GM23338 (cell line): ENCODE results near the gene ZBTB44. TPM values are rescaled to one million over a fixed set of nuclear protein-coding genes. Genes with fewer than 3 reads are reported as not detected.
"Not testable (repeated sequence)": the region's sequence is repeated elsewhere in the genome, so short reads cannot be mapped to it uniquely, and the experiment has no call there.

ENCODE experiments used
- ATAC-seq: fragments of 200-7000 bp; cut with Tn5 transposase; 3 replicates; pipeline ENCODE4 v1.9.1; 2020
- DNase-seq: peaks from one replicate; pipeline ENCODE4 v3.0.0-alpha.2; 2015; ENCODE audit warnings: low spot score
- H2AFZ ChIP-seq: fragments of 200-600 bp; sonication (generic); 2 replicates; pipeline ENCODE4 v1.8.0; 2016; ENCODE audit warnings: antibody characterized with exemption, mild to moderate bottlenecking, moderate library complexity
- H3F3A ChIP-seq: fragments of 200-600 bp; sonication (generic); replicated peaks from 2 replicates; pipeline ENCODE4 v1.8.0; 2017; ENCODE audit warnings: antibody characterized with exemption, mixed run types, low read depth
- H3K27ac ChIP-seq: fragments of 200-600 bp; sonication (generic); 2 replicates; pipeline ENCODE4 v1.6.1; 2016; ENCODE audit warnings: low read depth
- H3K27me3 ChIP-seq: fragments of 200-600 bp; sonication (generic); 2 replicates; pipeline ENCODE4 v1.8.0; 2016; ENCODE audit warnings: mild to moderate bottlenecking, mixed run types, moderate library complexity; ENCODE audit not compliant: insufficient read depth
- H3K36me3 ChIP-seq: fragments of 200-600 bp; sonication (generic); 2 replicates; pipeline ENCODE4 v1.8.0; 2016; ENCODE audit warnings: mild to moderate bottlenecking; ENCODE audit not compliant: insufficient read depth
- H3K4me1 ChIP-seq: fragments of 200-600 bp; sonication (generic); 2 replicates; pipeline ENCODE4 v1.8.0; 2016; ENCODE audit warnings: mild to moderate bottlenecking, moderate library complexity; ENCODE audit not compliant: insufficient read depth
- H3K4me2 ChIP-seq: fragments of 200-600 bp; sonication (generic); 2 replicates; pipeline ENCODE4 v1.7.1; 2017; ENCODE audit warnings: mixed run types
- H3K4me3 ChIP-seq: fragments of 200-600 bp; sonication (generic); 2 replicates; pipeline ENCODE4 v1.6.1; 2016; ENCODE audit warnings: mixed run types
- H3K79me2 ChIP-seq: fragments of 200-600 bp; sonication (generic); replicated peaks from 2 replicates; pipeline ENCODE4 v1.8.0; 2017; ENCODE audit warnings: mild to moderate bottlenecking; ENCODE audit not compliant: insufficient read depth
- H3K9me2 ChIP-seq: fragments of 200-600 bp; sonication (generic); 2 replicates; pipeline ENCODE4 v1.8.0; 2017; ENCODE audit not compliant: insufficient read depth
- H4K20me1 ChIP-seq: fragments of 200-600 bp; sonication (generic); replicated peaks from 2 replicates; pipeline ENCODE4 v1.8.0; 2017; ENCODE audit warnings: mild to moderate bottlenecking; ENCODE audit not compliant: insufficient read depth
- H3K27ac Mint-ChIP-seq: 2 replicates; pipeline ENCODE4 v1.8.0; 2020; ENCODE audit warnings: inconsistent platforms, mild to moderate bottlenecking, moderate library complexity, mixed read lengths
- H3K27me3 Mint-ChIP-seq: 3 replicates; pipeline ENCODE4 v1.8.0; 2022; ENCODE audit warnings: low read depth, mild to moderate bottlenecking, moderate library complexity, mixed read lengths, inconsistent platforms; ENCODE audit not compliant: insufficient read depth, poor library complexity
- H3K36me3 Mint-ChIP-seq: 3 replicates; pipeline ENCODE4 v1.8.0; 2021; ENCODE audit warnings: low read depth, mild to moderate bottlenecking, inconsistent platforms, moderate library complexity, mixed read lengths
- H3K4me1 Mint-ChIP-seq: 3 replicates; pipeline ENCODE4 v1.8.0; 2020; ENCODE audit warnings: mild to moderate bottlenecking, inconsistent platforms, mixed read lengths
- H3K4me3 Mint-ChIP-seq: 3 replicates; pipeline ENCODE4 v1.8.0; 2021; ENCODE audit warnings: moderate library complexity, mild to moderate bottlenecking, inconsistent platforms, mixed read lengths
- H3K9me3 Mint-ChIP-seq: 3 replicates; pipeline ENCODE4 v1.8.0; 2020; ENCODE audit warnings: moderate library complexity, mild to moderate bottlenecking, inconsistent platforms, mixed read lengths
- EZH2phosphoT487 ChIP-seq: fragments of 200-600 bp; sonication (generic); IDR thresholded peaks from one replicate; pipeline ENCODE4 v1.8.1; 2018; ENCODE audit warnings: antibody characterized with exemption; ENCODE audit not compliant: unreplicated experiment
- STAT1 ChIP-seq: IDR thresholded peaks from one replicate; pipeline ENCODE4 v1.6.1; 2016; ENCODE audit warnings: antibody characterized with exemption; ENCODE audit not compliant: unreplicated experiment
- ZNF114 ChIP-seq: fragments of 250-450 bp; sonication (Bioruptor Pico); IDR thresholded peaks from 2 replicates; pipeline ENCODE4 v1.5.0; 2020; ENCODE audit warnings: mild to moderate bottlenecking, moderate library complexity
- ZNF331 ChIP-seq: fragments of 250-450 bp; sonication (Bioruptor Pico); IDR thresholded peaks from 2 replicates; pipeline ENCODE4 v1.5.0; 2020; ENCODE audit warnings: low read depth, mild to moderate bottlenecking, moderate library complexity
- polyA plus RNA-seq: library from polyadenylated mRNA; unstranded; fragments of >200 nt; fragmentation: Nextera tagmentation; extraction: Ambion mirVana; gene quantifications from 2 replicates; pipeline ENCODE4 v1.2.1, GENCODE V29; 2016
- total RNA-seq: library from RNA; depleted of rRNA; stranded (reverse); fragments of >200 nt; shearing (Covaris generic); gene quantifications from 2 replicates; pipeline ENCODE4 v1.2.3, GENCODE V29; 2014
- TF ChIP-seq, protein P1 (sequence below): IDR thresholded peaks from one replicate; pipeline ENCODE4 v1.6.1; 2018; ENCODE audit warnings: antibody characterized with exemption; ENCODE audit not compliant: unreplicated experiment
- TF ChIP-seq, protein P2 (sequence below), 2 experiments: fragments of 200-600 bp in 1 of 2; sonication (generic) in 1 of 2; conservative IDR thresholded peaks; 2 replicates each; pipeline versions ENCODE4 v1.5.1 to v1.6.1; 2016 to 2017; ENCODE audit warnings: antibody characterized with exemption in 2 of 2, low read depth in 2 of 2, mild to moderate bottlenecking in 2 of 2, moderate library complexity in 1 of 2

Gene ZBTB44
- total and polyA plus RNA-seq, 2 experiments from 2014 or later: 61.2 to 102 TPM

DNA sequence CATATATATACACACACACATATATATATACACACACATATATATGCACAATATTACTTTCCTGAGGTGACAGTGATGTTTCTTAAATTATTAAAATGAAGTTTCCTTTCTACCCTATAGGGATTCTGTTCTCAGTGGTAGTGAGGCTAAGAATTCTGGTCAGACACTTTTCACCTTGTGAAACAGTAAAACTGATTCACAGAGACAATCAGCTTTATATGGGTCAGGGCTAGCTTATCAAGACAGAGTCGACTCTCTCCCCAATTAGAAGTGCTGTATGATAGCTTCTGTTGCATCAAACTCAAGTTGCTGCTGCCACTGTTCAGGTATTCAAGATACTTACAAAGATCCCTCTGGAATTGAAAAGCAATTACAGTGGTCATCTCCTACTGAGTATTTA is 68.4 kb downstream of the ZBTB44 start:
- peaks cover 62% of the 10 kb centered on the region for H3K79me2 ChIP-seq
- TF ChIP-seq, protein P1, sequence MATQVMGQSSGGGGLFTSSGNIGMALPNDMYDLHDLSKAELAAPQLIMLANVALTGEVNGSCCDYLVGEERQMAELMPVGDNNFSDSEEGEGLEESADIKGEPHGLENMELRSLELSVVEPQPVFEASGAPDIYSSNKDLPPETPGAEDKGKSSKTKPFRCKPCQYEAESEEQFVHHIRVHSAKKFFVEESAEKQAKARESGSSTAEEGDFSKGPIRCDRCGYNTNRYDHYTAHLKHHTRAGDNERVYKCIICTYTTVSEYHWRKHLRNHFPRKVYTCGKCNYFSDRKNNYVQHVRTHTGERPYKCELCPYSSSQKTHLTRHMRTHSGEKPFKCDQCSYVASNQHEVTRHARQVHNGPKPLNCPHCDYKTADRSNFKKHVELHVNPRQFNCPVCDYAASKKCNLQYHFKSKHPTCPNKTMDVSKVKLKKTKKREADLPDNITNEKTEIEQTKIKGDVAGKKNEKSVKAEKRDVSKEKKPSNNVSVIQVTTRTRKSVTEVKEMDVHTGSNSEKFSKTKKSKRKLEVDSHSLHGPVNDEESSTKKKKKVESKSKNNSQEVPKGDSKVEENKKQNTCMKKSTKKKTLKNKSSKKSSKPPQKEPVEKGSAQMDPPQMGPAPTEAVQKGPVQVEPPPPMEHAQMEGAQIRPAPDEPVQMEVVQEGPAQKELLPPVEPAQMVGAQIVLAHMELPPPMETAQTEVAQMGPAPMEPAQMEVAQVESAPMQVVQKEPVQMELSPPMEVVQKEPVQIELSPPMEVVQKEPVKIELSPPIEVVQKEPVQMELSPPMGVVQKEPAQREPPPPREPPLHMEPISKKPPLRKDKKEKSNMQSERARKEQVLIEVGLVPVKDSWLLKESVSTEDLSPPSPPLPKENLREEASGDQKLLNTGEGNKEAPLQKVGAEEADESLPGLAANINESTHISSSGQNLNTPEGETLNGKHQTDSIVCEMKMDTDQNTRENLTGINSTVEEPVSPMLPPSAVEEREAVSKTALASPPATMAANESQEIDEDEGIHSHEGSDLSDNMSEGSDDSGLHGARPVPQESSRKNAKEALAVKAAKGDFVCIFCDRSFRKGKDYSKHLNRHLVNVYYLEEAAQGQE: no peak
- TF ChIP-seq ZNF331: no peak
- TF ChIP-seq ZNF114: no peak
- TF ChIP-seq, protein P2, sequence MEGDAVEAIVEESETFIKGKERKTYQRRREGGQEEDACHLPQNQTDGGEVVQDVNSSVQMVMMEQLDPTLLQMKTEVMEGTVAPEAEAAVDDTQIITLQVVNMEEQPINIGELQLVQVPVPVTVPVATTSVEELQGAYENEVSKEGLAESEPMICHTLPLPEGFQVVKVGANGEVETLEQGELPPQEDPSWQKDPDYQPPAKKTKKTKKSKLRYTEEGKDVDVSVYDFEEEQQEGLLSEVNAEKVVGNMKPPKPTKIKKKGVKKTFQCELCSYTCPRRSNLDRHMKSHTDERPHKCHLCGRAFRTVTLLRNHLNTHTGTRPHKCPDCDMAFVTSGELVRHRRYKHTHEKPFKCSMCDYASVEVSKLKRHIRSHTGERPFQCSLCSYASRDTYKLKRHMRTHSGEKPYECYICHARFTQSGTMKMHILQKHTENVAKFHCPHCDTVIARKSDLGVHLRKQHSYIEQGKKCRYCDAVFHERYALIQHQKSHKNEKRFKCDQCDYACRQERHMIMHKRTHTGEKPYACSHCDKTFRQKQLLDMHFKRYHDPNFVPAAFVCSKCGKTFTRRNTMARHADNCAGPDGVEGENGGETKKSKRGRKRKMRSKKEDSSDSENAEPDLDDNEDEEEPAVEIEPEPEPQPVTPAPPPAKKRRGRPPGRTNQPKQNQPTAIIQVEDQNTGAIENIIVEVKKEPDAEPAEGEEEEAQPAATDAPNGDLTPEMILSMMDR (conservative IDR thresholded peaks at IDR 0.05; ENCODE audit: low read depth in 2 of 2): no peak
- TF ChIP-seq STAT1: no peak
- no peak for TF ChIP-seq EZH2phosphoT487

GRCh38 chr11:130245375-130245774 is 69.3 kb downstream of the ZBTB44 start:
- H3K27me3 ChIP-seq, H3K4me2 ChIP-seq, H3K27ac ChIP-seq, H3K4me3 ChIP-seq, H3K27ac Mint-ChIP-seq, H3K36me3 Mint-ChIP-seq, DNase-seq, H3K4me3 Mint-ChIP-seq, H3K9me3 Mint-ChIP-seq, ATAC-seq, H3F3A ChIP-seq, H3K27me3 Mint-ChIP-seq, H4K20me1 ChIP-seq, H3K36me3 ChIP-seq, H3K9me2 ChIP-seq, H2AFZ ChIP-seq: not testable (repeated sequence)
- peaks cover 32% of the 10 kb centered on the region for H3K4me1 Mint-ChIP-seq
- H3K4me1 ChIP-seq: peaks cover 12% of the 10 kb centered on the region
- peaks cover 53% of the 10 kb centered on the region for H3K79me2 ChIP-seq

More for the DNA sequence above, 68.4 kb downstream of the ZBTB44 start:
- no peak overlapping the region for H3K4me2 ChIP-seq
- no peak overlapping the region for H3K4me3 Mint-ChIP-seq
- no peak overlapping the region for H2AFZ ChIP-seq
- H3K27ac ChIP-seq: no peak overlapping the region
- no peak overlapping the region for H3K4me3 ChIP-seq
- peaks cover 5% of the 10 kb centered on the region for H3K27me3 Mint-ChIP-seq
- ATAC-seq (no peak), DNase-seq (no peak)
- H3K4me1 ChIP-seq: peaks cover 21% of the 10 kb centered on the region
- H3F3A ChIP-seq: no peaks in the 10 kb centered on the region
- no peaks in the 10 kb centered on the region for H3K36me3 ChIP-seq
- H3K9me2 ChIP-seq: no peaks in the 10 kb centered on the region
- H4K20me1 ChIP-seq: peaks cover 15% of the 10 kb centered on the region
- peaks cover 7% of the 10 kb centered on the region; the same call in 1 of the 3 replicates for H3K36me3 Mint-ChIP-seq
- no peaks in the 10 kb centered on the region; the same call in 2 of the 3 replicates for H3K9me3 Mint-ChIP-seq
- peaks cover 41% of the 10 kb centered on the region for H3K4me1 Mint-ChIP-seq
- H3K27ac Mint-ChIP-seq: 0 out of 2 replicates have a peak overlapping the region, but pooled peaks have one; percentile 11
- H3K27me3 ChIP-seq: no peaks in the 10 kb centered on the region
